CD4-positive, alpha-beta T cell treated with Interleukin-17A for 4 hours (primary cell): Measurements from ENCODE around the gene TECR.

ENCODE experiments used
- DNase-seq: peaks from one replicate; pipeline ENCODE4 v3.0.0-alpha.2; 2020; ENCODE audit warnings: mixed read lengths

The TECR gene

GRCh38 chr19:14510311-14511228 lies 18.8 kb upstream of the TECR start:
- no peak for DNase-seq

GRCh38 chr19:14511229-14511593 lies 18.2 kb upstream of the TECR start:
- no peak for DNase-seq

- no peak for DNase-seq
These were observed 16.9 kb upstream of the TECR start for GRCh38 chr19:14512406-14512961.

GRCh38 chr19:14514215-14514863 lies 15.1 kb upstream of the TECR start:
- no peak for DNase-seq

GRCh38 chr19:14515501-14516047 lies 13.8 kb upstream of the TECR start:
- no peak for DNase-seq

GRCh38 chr19:14516048-14516534 lies 13.3 kb upstream of the TECR start:
- peak; percentile 24 for DNase-seq

- peak; percentile 25 for DNase-seq
These were observed 12.5 kb upstream of the TECR start for GRCh38 chr19:14516746-14517438.

GRCh38 chr19:14517446-14517839 lies 12.0 kb upstream of the TECR start:
- DNase-seq, result no peak

- peak; percentile 73 for DNase-seq
These were observed 11.4 kb upstream of the TECR start, which contains the start of gene DNAJB1 for GRCh38 chr19:14517840-14518505. Gene DNAJB1, minus strand, starts transcription at chr19:14518397. Its CDS starts 48 bp downstream, at chr19:14518349.

GRCh38 chr19:14519245-14519859 lies 10.0 kb upstream of the TECR start:
- DNase-seq, result no peak

GRCh38 chr19:14519860-14520407 lies 9.5 kb upstream of the TECR start:
- DNase-seq, result peak; percentile 54

GRCh38 chr19:14520543-14520942 lies 8.9 kb upstream of the TECR start:
- DNase-seq, result no peak

- no peak for DNase-seq
These were observed 3.7 kb upstream of the TECR start for GRCh38 chr19:14525729-14526128.

GRCh38 chr19:14526423-14526822 lies 3.0 kb upstream of the TECR start:
- no peak for DNase-seq

- DNase-seq, result no peak
These were observed 758 bp upstream of the TECR start for GRCh38 chr19:14528419-14529253.

GRCh38 chr19:14530005-14530348 lies 583 bp downstream of the TECR start:
- no peak for DNase-seq

GRCh38 chr19:14530506-14530905 lies 1.1 kb downstream of the TECR start:
- no peak for DNase-seq

- no peak for DNase-seq
These were observed 4.1 kb downstream of the TECR start for GRCh38 chr19:14533450-14533849.

- peak; percentile 70 for DNase-seq
These were observed 7.7 kb downstream of the TECR start for GRCh38 chr19:14536926-14537692.
